HL-60 (cell line): Measurements from ENCODE around the gene OSBPL6.

Source experiments
- SPI1 ChIP-seq: IDR thresholded peaks from 2 replicates; pipeline ENCODE4 v1.6.1; 2012; ENCODE audit warnings: low read depth, mild to moderate bottlenecking, borderline replicate concordance
- TF ChIP-seq, protein P1 (sequence below): IDR thresholded peaks from one replicate; pipeline ENCODE4 v1.5.1; 2011; ENCODE audit warnings: low read length, control low read depth, inconsistent platforms; ENCODE audit not compliant: insufficient read depth

DNA sequence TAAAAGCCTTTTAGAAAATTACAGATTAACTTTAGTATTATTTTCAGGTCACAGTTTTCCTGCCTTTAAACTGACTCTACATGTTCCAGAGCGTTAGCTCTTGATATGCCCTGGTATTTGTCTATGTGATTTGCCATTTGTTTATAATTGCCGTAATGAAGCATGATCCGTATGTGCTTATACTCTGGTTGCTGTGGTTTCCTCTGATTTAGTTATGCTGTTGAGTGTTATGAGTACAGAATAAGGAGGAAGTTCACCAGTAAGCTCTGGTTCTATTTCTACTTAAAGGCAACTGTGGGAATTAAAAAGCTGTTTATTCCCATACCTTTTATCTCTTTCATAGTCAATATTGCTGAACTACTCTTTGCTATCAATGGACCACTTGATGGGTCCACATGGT is 123.5 kb downstream of the OSBPL6 start:
- TF ChIP-seq SPI1 = no peak
- TF ChIP-seq, protein P1, sequence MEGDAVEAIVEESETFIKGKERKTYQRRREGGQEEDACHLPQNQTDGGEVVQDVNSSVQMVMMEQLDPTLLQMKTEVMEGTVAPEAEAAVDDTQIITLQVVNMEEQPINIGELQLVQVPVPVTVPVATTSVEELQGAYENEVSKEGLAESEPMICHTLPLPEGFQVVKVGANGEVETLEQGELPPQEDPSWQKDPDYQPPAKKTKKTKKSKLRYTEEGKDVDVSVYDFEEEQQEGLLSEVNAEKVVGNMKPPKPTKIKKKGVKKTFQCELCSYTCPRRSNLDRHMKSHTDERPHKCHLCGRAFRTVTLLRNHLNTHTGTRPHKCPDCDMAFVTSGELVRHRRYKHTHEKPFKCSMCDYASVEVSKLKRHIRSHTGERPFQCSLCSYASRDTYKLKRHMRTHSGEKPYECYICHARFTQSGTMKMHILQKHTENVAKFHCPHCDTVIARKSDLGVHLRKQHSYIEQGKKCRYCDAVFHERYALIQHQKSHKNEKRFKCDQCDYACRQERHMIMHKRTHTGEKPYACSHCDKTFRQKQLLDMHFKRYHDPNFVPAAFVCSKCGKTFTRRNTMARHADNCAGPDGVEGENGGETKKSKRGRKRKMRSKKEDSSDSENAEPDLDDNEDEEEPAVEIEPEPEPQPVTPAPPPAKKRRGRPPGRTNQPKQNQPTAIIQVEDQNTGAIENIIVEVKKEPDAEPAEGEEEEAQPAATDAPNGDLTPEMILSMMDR = no peak
